Mucosa of descending colon (tissue), 3 donors: ENCODE measurements around the gene FAF1. TPM values are rescaled to one million over a fixed set of nuclear protein-coding genes. Genes with fewer than 3 reads are reported as not detected.

Source experiments
- ATAC-seq: fragments of 200-7000 bp; cut with Tn5 transposase; one replicate; pipeline ENCODE4 v1.9.1; 2020; ENCODE audit warnings: mild to moderate bottlenecking, moderate library complexity
- DNase-seq, 3 donors: peaks; one replicate each; pipeline ENCODE4 v3.0.0-alpha.2; 2020
- H3K36me3 ChIP-seq: fragments of 200-600 bp; one replicate; pipeline ENCODE4 v1.8.0; 2021; ENCODE audit warnings: low read depth, mild to moderate bottlenecking
- H3K4me1 ChIP-seq: fragments of 200-600 bp; one replicate; pipeline ENCODE4 v1.8.0; 2021; ENCODE audit warnings: low read depth, mild to moderate bottlenecking
- H3K4me3 ChIP-seq: fragments of 200-600 bp; one replicate; pipeline ENCODE4 v1.8.0; 2021; ENCODE audit warnings: mild to moderate bottlenecking
- H3K9me3 ChIP-seq: fragments of 200-600 bp; one replicate; pipeline ENCODE4 v1.8.0; 2021; ENCODE audit warnings: mild to moderate bottlenecking
- CTCF ChIP-seq: fragments of 200-600 bp; IDR thresholded peaks from one replicate; pipeline ENCODE4 v1.8.0; 2022; ENCODE audit warnings: antibody characterized with exemption, mild to moderate bottlenecking
- intact Hi-C, 2 donors: fragments of 100-400 bp; cut with DNase I in 1 of 2; cut with micrococcal nuclease in 1 of 2; formaldehyde crosslinking; loops; one replicate each; pipeline versions ENCODE4 v1.11.0 to v1.11.1; 2022; cut with DNase I, micrococcal nuclease
- total RNA-seq, 3 donors: library from RNA; stranded (reverse); fragmentation: NEBNext Ultra II Directional in 2 of 3; extraction: Animal tissue kit (Norgen Biotek cat#: 25700) in 2 of 3; gene quantifications; one replicate each; pipeline versions ENCODE4 v1.2.1 to v1.2.4, GENCODE V29; 2021 to 2023
- donor health status: DM: no; HTN: no; CAD: no; lungs with moderate emphysema.
- donor health status: DM: no; HTN: no; CAD: no.
- donor health status: DM: no; HTN: yes; CAD: no.

FAF1 gene
- total RNA-seq, 3 donors from 2014 or later = 48.6 to 70.9 (median 57.7) TPM

GRCh38 chr1:50976890-50977574, 17.0 kb upstream of the FAF1 start:
- H3K4me1 ChIP-seq = peaks cover 8% of the 10 kb centered on the region
- ATAC-seq = peak; percentile 51
- H3K9me3 ChIP-seq = no peaks in the 10 kb centered on the region
- H3K4me3 ChIP-seq = peak overlapping the region; percentile 44
- peak in 1 of 3 donors; percentile 44 for DNase-seq
- no peak for TF ChIP-seq CTCF
- intact Hi-C loops = no loop called here
- no peaks in the 10 kb centered on the region for H3K36me3 ChIP-seq

- Histone ChIP-seq H3K4me3 (no peak overlapping the region), H3K9me3 (no peaks in the 10 kb centered on the region), H3K36me3 (no peaks in the 10 kb centered on the region), H3K4me1 (peaks cover 8% of the 10 kb centered on the region)
- no peak for ATAC-seq
- DNase-seq = no peak
- intact Hi-C loops = no loop called here
- TF ChIP-seq CTCF = no peak
Measured at GRCh38 chr1:50976111-50976889, 16.2 kb upstream of the FAF1 start.

- no peak for ATAC-seq
- intact Hi-C loops = no loop called here
- DNase-seq = no peak
- TF ChIP-seq CTCF = no peak
- Histone ChIP-seq H3K4me1 (peaks cover 13% of the 10 kb centered on the region), H3K36me3 (no peaks in the 10 kb centered on the region), H3K4me3 (no peak overlapping the region), H3K9me3 (no peaks in the 10 kb centered on the region)
Measured at GRCh38 chr1:50975436-50975835, 15.4 kb upstream of the FAF1 start.

- H3K9me3 ChIP-seq = no peaks in the 10 kb centered on the region
- no peak for TF ChIP-seq CTCF
- DNase-seq (no peak), ATAC-seq (no peak)
- no peak overlapping the region for H3K4me3 ChIP-seq
- H3K4me1 ChIP-seq = peaks cover 13% of the 10 kb centered on the region
- no peaks in the 10 kb centered on the region for H3K36me3 ChIP-seq
- intact Hi-C loops = no loop called here
Measured at GRCh38 chr1:50974618-50974935, 14.5 kb upstream of the FAF1 start.

GRCh38 chr1:50973875-50974617, 14.0 kb upstream of the FAF1 start:
- intact Hi-C loops = no loop called here
- ATAC-seq = no peak
- no peaks in the 10 kb centered on the region for H3K36me3 ChIP-seq
- DNase-seq = no peak
- H3K9me3 ChIP-seq = no peaks in the 10 kb centered on the region
- H3K4me1 ChIP-seq = peaks cover 13% of the 10 kb centered on the region
- no peak for TF ChIP-seq CTCF
- H3K4me3 ChIP-seq = no peak overlapping the region
